Fibroblast of pulmonary artery (primary cell): ENCODE results near the gene SYNJ2.
A peak's percentile ranks its signal among the peaks of the same experiment; 100 is the strongest.

Experiments
- DNase-seq: peaks from one replicate; pipeline ENCODE4 v3.0.0-alpha.2; 2010; ENCODE audit warnings: low read depth
- H3K4me3 ChIP-seq: replicated peaks from 2 replicates; pipeline ENCODE4 v1.5.1; 2011; ENCODE audit warnings: low read depth, mild to moderate bottlenecking, control low read depth, low read length, moderate library complexity
- TF ChIP-seq, protein P1 (sequence below): IDR thresholded peaks from 2 replicates; pipeline ENCODE4 v1.5.1; 2011; ENCODE audit warnings: mild to moderate bottlenecking, control low read depth, low read length, inconsistent platforms; ENCODE audit errors: missing control alignments

SYNJ2 gene

DNA sequence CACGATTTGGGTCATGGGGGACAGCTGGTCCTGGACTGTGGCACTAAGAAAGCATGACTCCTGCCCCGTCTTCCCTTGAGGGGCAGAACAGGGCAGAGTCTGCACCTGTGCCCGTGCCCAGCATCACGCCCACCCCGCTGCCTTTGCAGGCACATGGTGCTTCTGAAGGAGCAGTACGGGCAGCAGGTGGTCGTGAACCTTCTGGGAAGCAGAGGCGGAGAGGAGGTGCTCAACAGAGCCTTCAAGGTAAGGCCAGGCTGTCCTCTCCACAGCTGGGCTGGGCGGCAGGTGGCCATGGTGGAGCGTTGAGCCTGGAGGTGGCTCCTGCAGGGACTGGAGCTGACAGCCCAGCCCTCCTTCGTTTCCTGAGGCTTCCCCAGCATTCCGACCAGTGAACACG lies 77.4 kb downstream of the SYNJ2 start:
- no peak overlapping the region for H3K4me3 ChIP-seq
- DNase-seq: no peak
- TF ChIP-seq, protein P1, sequence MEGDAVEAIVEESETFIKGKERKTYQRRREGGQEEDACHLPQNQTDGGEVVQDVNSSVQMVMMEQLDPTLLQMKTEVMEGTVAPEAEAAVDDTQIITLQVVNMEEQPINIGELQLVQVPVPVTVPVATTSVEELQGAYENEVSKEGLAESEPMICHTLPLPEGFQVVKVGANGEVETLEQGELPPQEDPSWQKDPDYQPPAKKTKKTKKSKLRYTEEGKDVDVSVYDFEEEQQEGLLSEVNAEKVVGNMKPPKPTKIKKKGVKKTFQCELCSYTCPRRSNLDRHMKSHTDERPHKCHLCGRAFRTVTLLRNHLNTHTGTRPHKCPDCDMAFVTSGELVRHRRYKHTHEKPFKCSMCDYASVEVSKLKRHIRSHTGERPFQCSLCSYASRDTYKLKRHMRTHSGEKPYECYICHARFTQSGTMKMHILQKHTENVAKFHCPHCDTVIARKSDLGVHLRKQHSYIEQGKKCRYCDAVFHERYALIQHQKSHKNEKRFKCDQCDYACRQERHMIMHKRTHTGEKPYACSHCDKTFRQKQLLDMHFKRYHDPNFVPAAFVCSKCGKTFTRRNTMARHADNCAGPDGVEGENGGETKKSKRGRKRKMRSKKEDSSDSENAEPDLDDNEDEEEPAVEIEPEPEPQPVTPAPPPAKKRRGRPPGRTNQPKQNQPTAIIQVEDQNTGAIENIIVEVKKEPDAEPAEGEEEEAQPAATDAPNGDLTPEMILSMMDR: no peak

DNA sequence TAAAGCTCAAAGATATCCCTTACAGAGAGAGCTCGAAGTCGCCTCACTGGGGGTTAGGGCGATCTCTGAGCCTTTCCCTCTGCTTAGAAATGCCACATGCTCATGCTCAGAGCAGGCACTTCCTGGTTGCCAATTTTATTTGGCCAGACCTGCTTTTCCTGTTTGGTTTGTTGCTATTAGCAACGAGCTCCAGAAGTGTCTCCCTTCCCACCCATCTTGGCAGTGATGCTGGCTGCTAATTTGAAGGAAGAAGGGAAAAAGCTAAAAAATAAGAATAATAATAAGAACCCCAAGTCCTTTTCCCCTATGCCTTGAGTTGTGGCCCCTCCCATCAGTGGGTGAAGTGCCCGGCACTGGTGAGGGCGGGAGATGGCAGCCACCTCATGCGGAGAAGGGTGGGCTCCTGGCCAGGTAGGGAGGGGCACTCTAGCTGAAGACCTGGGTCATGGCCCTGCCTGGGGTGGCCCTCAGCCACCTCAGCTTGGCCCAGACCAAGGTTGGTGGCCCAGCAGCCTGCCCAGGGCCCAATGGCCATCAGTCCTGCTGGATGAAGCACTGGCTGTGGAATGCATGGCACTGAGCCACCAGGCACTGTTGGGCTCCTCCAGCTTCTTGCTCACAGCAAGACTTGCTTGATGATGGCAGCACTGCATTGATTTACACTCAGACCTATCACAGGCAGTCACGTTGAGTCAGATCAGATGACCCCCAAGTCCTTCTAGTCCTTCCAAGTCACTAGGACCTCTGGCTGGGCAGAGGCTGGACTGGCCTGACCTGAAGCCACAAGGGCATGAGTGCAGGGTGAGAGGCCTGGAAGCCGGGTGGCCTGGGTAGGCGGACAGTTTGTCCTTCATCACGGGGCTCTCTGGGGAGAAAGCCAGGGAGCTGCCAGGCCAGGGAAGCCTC lies 79.0 kb downstream of the SYNJ2 start:
- TF ChIP-seq, protein P1: no peak
- H3K4me3 ChIP-seq: no peak overlapping the region
- DNase-seq: peak; percentile 94

DNA sequence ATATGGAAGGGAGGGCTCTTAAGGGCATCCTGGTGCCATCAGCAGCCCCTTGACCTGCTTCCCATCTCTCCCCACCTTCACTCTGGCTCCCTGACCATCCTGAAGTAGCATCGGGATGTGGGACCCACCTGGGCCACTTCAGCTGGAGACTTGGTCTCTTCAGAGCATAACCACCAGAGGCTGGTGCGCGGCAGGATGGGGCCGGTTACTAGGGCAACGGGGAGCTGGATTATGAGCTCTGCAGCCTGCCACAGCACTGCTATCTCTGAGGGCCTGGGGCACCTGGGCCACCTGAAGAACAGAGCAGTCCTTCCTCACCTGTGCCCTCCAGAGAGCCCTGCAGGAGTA lies 79.7 kb downstream of the SYNJ2 start:
- no peak for DNase-seq
- H3K4me3 ChIP-seq: no peak overlapping the region
- TF ChIP-seq, protein P1: no peak

DNA sequence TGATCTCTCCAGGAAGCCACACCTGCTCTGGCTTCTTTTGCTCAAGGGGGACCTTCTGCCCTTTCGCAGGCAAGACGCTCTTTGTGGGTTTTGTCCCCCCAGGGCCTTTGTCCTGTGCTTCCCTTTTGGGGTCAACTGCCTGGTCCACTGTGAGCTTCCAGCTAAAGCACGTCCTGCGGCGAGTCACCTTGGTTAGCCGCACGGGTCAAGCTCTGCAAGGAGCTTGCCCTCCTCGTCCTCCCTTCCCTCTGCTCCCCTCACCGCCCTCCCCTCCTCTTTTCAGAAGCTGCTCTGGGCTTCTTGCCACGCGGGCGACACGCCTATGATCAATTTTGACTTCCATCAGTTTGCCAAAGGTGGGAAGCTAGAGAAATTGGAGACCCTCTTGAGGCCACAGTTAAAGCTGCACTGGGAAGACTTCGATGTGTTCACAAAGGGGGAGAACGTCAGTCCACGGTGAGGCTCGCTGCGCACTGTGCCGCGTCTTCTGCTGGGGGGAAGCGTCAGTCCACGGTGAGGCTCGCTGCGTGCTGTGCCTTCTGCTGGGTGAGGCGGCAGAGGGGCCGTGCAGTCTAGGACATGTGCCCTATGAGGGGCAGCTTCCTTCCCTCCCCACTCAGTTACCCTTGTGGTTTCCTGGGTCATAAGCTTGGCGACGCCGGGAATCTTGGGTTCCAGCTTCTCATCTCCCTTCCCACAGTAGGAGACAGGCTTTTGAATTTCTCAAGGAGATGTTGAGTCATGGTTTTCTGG lies 80.2 kb downstream of the SYNJ2 start:
- no peak overlapping the region for H3K4me3 ChIP-seq
- TF ChIP-seq, protein P1: no peak
- DNase-seq: peak; percentile 36

DNA sequence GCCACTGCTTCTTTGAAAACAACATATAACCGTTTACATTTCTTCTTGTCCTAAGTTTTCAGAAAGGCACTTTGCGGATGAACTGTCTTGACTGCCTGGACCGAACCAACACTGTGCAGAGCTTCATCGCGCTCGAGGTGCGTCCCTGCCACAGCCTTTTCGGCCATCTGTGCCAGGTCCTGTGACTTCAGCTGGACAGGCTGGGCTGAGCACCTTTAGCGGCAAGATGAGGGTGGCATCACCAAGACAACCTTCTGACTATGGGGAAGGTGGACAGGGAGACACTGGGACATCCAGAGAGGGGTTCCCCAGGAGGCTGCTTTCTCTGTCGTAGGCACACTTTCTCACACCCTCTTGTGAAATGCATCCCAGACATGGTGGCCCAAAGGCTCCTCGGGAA lies 82.1 kb downstream of the SYNJ2 start:
- DNase-seq: no peak
- TF ChIP-seq, protein P1: no peak
- H3K4me3 ChIP-seq: no peak overlapping the region

DNA sequence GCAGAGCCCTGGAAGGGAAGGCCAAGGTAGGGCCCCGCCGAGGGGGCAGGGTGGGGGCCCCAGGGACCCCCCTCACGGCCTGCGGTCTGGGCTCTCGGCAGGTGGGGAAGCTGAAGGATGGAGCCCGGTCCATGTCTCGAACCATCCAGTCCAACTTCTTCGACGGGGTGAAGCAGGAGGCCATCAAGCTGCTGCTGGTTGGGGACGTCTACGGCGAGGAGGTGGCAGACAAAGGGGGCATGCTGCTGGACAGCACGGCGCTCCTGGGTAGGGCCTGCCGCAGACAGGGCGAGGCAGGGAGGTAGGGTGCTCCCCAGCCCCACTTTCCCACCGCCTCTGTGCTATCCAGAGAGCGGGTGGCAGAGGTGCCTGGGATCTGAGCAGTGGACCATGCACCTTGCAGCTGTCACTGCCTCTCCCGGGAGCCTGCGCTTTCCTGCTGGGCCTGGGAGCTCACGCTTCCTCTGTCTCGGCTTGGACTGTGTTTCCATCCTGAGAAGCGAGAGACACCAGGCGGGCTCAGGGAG lies 83.1 kb downstream of the SYNJ2 start:
- H3K4me3 ChIP-seq: no peak overlapping the region
- DNase-seq: no peak
- TF ChIP-seq, protein P1: no peak
